ENCODE results near the gene PHF21B.

PHF21B gene

GRCh38 chr22:44947846-44948245 lies 62.0 kb downstream of the PHF21B start:
- Histone ChIP-seq H4K20me1 (ENCODE audit: insufficient read depth, low read length) (no peaks in the 10 kb centered on the region), H3K9me3 (ENCODE audit: low read length) (0 out of 2 replicates have a peak, but pooled peaks cover 4% of the 10 kb centered on the region), H3K9ac (ENCODE audit: low read length) (no peak overlapping the region), H3F3A (ENCODE audit: insufficient read depth, low read length) (no peaks in the 10 kb centered on the region), H3K9me2 (ENCODE audit: low read depth, low read length) (no peaks in the 10 kb centered on the region), H3K4me1 (ENCODE audit: insufficient read depth, low read length, severe bottlenecking) (peaks cover 1% of the 10 kb centered on the region), H3K27ac (ENCODE audit: low read depth, low read length, poor library complexity, severe bottlenecking) (no peak overlapping the region), H3K4me3 (ENCODE audit: low read depth, low read length, poor library complexity, severe bottlenecking) (no peak overlapping the region), H2AFZ (ENCODE audit: low read length) (no peak overlapping the region), H3K4me2 (ENCODE audit: low read length) (no peak overlapping the region), H3K36me3 (ENCODE audit: insufficient read depth, low read length) (no peaks in the 10 kb centered on the region; the same call in 1 of the 2 replicates), H3K79me2 (ENCODE audit: insufficient read depth, low read length) (no peaks in the 10 kb centered on the region), H3K27me3 (ENCODE audit: insufficient read depth, low read length) (no peaks in the 10 kb centered on the region)
- TF ChIP-seq CTCF (IDR thresholded peaks at IDR 0.05; ENCODE audit: low read length): no peak
- no peak for TF ChIP-seq EZH2 (IDR thresholded peaks at IDR 0.05; ENCODE audit: borderline replicate concordance, low read length)

- H3K4me2 ChIP-seq (ENCODE audit: low read length): no peak overlapping the region
- no peaks in the 10 kb centered on the region for H3K27me3 ChIP-seq (ENCODE audit: insufficient read depth, low read length)
- H2AFZ ChIP-seq (ENCODE audit: low read length): no peak overlapping the region
- H3K4me1 ChIP-seq (ENCODE audit: insufficient read depth, low read length, severe bottlenecking): no peaks in the 10 kb centered on the region
- H3K9me2 ChIP-seq (ENCODE audit: low read depth, low read length): no peaks in the 10 kb centered on the region
- H3K36me3 ChIP-seq (ENCODE audit: insufficient read depth, low read length): no peaks in the 10 kb centered on the region; the same call in 1 of the 2 replicates
- H3F3A ChIP-seq (ENCODE audit: insufficient read depth, low read length): no peaks in the 10 kb centered on the region
- H3K9ac ChIP-seq (ENCODE audit: low read length): no peak overlapping the region
- H3K4me3 ChIP-seq (ENCODE audit: low read depth, low read length, poor library complexity, severe bottlenecking): no peak overlapping the region
- no peaks in the 10 kb centered on the region for H4K20me1 ChIP-seq (ENCODE audit: insufficient read depth, low read length)
- H3K27ac ChIP-seq (ENCODE audit: low read depth, low read length, poor library complexity, severe bottlenecking): no peak overlapping the region
- no peaks in the 10 kb centered on the region for H3K79me2 ChIP-seq (ENCODE audit: insufficient read depth, low read length)
- no peak for TF ChIP-seq EZH2 (IDR thresholded peaks at IDR 0.05; ENCODE audit: borderline replicate concordance, low read length)
- TF ChIP-seq CTCF (IDR thresholded peaks at IDR 0.05; ENCODE audit: low read length): no peak
- 0 out of 2 replicates have a peak, but pooled peaks cover 4% of the 10 kb centered on the region for H3K9me3 ChIP-seq (ENCODE audit: low read length)
Measured at GRCh38 chr22:44947049-44947448, 62.8 kb downstream of the PHF21B start.

GRCh38 chr22:44944883-44945601 lies 64.8 kb downstream of the PHF21B start:
- Histone ChIP-seq H3K27ac (ENCODE audit: low read depth, low read length, poor library complexity, severe bottlenecking) (no peak overlapping the region), H3K4me2 (ENCODE audit: low read length) (no peak overlapping the region), H3K9me3 (ENCODE audit: low read length) (no peaks in the 10 kb centered on the region), H2AFZ (ENCODE audit: low read length) (no peak overlapping the region), H3K9me2 (ENCODE audit: low read depth, low read length) (no peaks in the 10 kb centered on the region), H3K9ac (ENCODE audit: low read length) (no peak overlapping the region), H4K20me1 (ENCODE audit: insufficient read depth, low read length) (no peaks in the 10 kb centered on the region), H3K4me1 (ENCODE audit: insufficient read depth, low read length, severe bottlenecking) (no peaks in the 10 kb centered on the region), H3F3A (ENCODE audit: insufficient read depth, low read length) (no peaks in the 10 kb centered on the region), H3K36me3 (ENCODE audit: insufficient read depth, low read length) (no peaks in the 10 kb centered on the region), H3K79me2 (ENCODE audit: insufficient read depth, low read length) (no peaks in the 10 kb centered on the region), H3K27me3 (ENCODE audit: insufficient read depth, low read length) (0 out of 2 replicates have a peak, but pooled peaks cover 5% of the 10 kb centered on the region), H3K4me3 (ENCODE audit: low read depth, low read length, poor library complexity, severe bottlenecking) (no peak overlapping the region)
- no peak for TF ChIP-seq EZH2 (IDR thresholded peaks at IDR 0.05; ENCODE audit: borderline replicate concordance, low read length)
- TF ChIP-seq CTCF (IDR thresholded peaks at IDR 0.05; ENCODE audit: low read length): no peak
